HepG2 (cell line): ENCODE results near the gene LATS2.

Source experiments
- FOXK1 ChIP-seq: sonication (generic); formaldehyde crosslinking; IDR thresholded peaks from 2 replicates; pipeline ENCODE4 v1.4.0; 2020; ENCODE audit warnings: low read depth, missing genetic modification reagents, borderline replicate concordance
- GZF1 ChIP-seq: sonication (generic); formaldehyde crosslinking; IDR thresholded peaks from 2 replicates; pipeline ENCODE4 v1.5.1; 2020; ENCODE audit warnings: mild to moderate bottlenecking, missing genetic modification reagents
- IRF9 ChIP-seq: sonication (generic); formaldehyde crosslinking; IDR thresholded peaks from 2 replicates; pipeline ENCODE4 v1.8.0; 2022; ENCODE audit warnings: missing genetic modification reagents, mild to moderate bottlenecking, borderline replicate concordance
- JUND ChIP-seq: sonication (generic); formaldehyde crosslinking; IDR thresholded peaks from 2 replicates; pipeline ENCODE4 v1.8.0; 2022; ENCODE audit warnings: mild to moderate bottlenecking, missing genetic modification reagents
- SRSF9 ChIP-seq: fragments of 200-400 bp; formaldehyde crosslinking; IDR thresholded peaks from 2 replicates; pipeline ENCODE4 v1.6.1; 2018; ENCODE audit warnings: borderline replicate concordance, mild to moderate bottlenecking, low read depth, low read length; ENCODE audit not compliant: insufficient read depth, poor library complexity, severe bottlenecking
- TCF7 ChIP-seq: sonication (generic); IDR thresholded peaks from 2 replicates; pipeline ENCODE4 v1.6.1; 2016; ENCODE audit warnings: antibody characterized with exemption, low read depth
- XRCC5 ChIP-seq: fragments of 200-400 bp; formaldehyde crosslinking; optimal IDR thresholded peaks from 2 replicates; pipeline ENCODE3; 2017; ENCODE audit warnings: mild to moderate bottlenecking, low read length
- TF ChIP-seq, protein P1 (sequence below): sonication (generic); formaldehyde crosslinking; IDR thresholded peaks from 2 replicates; pipeline ENCODE4 v1.9.0; 2021; ENCODE audit warnings: mild to moderate bottlenecking, missing genetic modification reagents
- TF ChIP-seq, protein P2 (sequence below): sonication (generic); formaldehyde crosslinking; IDR thresholded peaks from 2 replicates; pipeline ENCODE4 v1.8.1; 2023; ENCODE audit warnings: mild to moderate bottlenecking, missing genetic modification reagents
- TF ChIP-seq, protein P3 (sequence below): IDR thresholded peaks from 2 replicates; pipeline ENCODE4 v1.6.1; 2012; ENCODE audit warnings: low read depth, low read length, improper control_type of control experiment

DNA sequence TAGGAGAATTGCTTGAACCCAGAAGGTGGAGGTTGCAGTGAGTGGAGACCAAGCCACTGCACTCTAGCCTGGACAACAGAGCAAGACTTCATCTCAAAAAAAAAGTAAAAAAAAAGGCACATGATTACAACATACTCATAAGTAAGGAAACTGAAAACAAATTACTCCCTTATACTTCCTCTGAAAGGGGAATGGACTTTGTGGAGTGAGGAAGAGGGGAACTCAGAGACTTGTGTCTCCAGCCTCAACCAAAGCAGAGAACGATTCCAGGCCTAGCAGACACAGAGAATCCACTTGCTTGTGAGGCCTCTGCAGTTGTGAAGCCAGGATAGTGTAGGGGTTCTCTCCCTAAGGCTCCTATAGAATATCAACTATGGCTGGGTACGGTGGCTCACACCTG lies 4.3 kb upstream of the LATS2 start:
- TF ChIP-seq, protein P1, sequence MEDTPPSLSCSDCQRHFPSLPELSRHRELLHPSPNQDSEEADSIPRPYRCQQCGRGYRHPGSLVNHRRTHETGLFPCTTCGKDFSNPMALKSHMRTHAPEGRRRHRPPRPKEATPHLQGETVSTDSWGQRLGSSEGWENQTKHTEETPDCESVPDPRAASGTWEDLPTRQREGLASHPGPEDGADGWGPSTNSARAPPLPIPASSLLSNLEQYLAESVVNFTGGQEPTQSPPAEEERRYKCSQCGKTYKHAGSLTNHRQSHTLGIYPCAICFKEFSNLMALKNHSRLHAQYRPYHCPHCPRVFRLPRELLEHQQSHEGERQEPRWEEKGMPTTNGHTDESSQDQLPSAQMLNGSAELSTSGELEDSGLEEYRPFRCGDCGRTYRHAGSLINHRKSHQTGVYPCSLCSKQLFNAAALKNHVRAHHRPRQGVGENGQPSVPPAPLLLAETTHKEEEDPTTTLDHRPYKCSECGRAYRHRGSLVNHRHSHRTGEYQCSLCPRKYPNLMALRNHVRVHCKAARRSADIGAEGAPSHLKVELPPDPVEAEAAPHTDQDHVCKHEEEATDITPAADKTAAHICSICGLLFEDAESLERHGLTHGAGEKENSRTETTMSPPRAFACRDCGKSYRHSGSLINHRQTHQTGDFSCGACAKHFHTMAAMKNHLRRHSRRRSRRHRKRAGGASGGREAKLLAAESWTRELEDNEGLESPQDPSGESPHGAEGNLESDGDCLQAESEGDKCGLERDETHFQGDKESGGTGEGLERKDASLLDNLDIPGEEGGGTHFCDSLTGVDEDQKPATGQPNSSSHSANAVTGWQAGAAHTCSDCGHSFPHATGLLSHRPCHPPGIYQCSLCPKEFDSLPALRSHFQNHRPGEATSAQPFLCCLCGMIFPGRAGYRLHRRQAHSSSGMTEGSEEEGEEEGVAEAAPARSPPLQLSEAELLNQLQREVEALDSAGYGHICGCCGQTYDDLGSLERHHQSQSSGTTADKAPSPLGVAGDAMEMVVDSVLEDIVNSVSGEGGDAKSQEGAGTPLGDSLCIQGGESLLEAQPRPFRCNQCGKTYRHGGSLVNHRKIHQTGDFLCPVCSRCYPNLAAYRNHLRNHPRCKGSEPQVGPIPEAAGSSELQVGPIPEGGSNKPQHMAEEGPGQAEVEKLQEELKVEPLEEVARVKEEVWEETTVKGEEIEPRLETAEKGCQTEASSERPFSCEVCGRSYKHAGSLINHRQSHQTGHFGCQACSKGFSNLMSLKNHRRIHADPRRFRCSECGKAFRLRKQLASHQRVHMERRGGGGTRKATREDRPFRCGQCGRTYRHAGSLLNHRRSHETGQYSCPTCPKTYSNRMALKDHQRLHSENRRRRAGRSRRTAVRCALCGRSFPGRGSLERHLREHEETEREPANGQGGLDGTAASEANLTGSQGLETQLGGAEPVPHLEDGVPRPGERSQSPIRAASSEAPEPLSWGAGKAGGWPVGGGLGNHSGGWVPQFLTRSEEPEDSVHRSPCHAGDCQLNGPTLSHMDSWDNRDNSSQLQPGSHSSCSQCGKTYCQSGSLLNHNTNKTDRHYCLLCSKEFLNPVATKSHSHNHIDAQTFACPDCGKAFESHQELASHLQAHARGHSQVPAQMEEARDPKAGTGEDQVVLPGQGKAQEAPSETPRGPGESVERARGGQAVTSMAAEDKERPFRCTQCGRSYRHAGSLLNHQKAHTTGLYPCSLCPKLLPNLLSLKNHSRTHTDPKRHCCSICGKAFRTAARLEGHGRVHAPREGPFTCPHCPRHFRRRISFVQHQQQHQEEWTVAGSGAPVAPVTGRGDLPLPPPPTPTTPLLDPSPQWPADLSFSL (CRISPR knock-in tag), result no peak
- TF ChIP-seq IRF9 (CRISPR knock-in tag) (no peak), GZF1 (CRISPR knock-in tag) (no peak), XRCC5 (no peak), TCF7 (no peak), FOXK1 (no peak), JUND (CRISPR knock-in tag) (no peak), SRSF9 (no peak)
- TF ChIP-seq, protein P2, sequence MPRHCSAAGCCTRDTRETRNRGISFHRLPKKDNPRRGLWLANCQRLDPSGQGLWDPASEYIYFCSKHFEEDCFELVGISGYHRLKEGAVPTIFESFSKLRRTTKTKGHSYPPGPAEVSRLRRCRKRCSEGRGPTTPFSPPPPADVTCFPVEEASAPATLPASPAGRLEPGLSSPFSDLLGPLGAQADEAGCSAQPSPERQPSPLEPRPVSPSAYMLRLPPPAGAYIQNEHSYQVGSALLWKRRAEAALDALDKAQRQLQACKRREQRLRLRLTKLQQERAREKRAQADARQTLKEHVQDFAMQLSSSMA (CRISPR knock-in tag), result no peak
- TF ChIP-seq, protein P3, sequence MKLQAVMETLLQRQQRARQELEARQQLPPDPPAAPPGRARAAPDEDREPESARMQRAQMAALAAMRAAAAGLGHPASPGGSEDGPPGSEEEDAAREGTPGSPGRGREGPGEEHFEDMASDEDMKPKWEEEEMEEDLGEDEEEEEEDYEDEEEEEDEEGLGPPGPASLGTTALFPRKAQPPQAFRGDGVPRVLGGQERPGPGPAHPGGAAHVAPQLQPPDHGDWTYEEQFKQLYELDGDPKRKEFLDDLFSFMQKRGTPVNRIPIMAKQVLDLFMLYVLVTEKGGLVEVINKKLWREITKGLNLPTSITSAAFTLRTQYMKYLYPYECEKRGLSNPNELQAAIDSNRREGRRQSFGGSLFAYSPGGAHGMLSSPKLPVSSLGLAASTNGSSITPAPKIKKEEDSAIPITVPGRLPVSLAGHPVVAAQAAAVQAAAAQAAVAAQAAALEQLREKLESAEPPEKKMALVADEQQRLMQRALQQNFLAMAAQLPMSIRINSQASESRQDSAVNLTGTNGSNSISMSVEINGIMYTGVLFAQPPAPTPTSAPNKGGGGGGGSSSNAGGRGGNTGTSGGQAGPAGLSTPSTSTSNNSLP, result no peak
